Measurements from ENCODE around the gene PRSS33. TPM values are rescaled to one million over a fixed set of nuclear protein-coding genes. Genes with fewer than 3 reads are reported as not detected.

Gene PRSS33
- total and polyA plus RNA-seq, 2 of the 8 experiments (the other 6 are each of a cell fraction or from before 2014, with no cell fraction given), result 0.09 TPM; not detected in 1

DNA sequence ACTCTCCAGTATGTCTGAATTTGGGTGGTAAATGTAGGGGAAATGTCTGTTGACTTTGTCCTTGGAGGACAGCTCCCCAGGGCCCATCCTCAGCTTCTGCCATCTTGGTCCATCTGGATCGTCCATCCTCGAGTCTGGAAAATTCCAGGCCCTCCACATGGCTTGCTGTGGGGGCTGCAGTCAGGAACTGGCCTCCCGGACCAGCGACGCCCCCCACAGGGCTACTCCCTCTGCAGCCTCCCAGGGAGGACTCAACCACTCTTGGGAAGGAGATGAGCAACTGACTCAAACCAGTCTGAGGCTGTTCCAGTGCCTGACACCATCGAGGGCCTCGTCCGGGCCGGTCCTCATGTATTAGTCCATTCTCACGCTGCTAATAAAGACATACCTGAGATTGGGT, 37.3 kb upstream of the PRSS33 start:
- H2BK12ac ChIP-seq (ENCODE audit: low read depth, low read length), result no peak overlapping the region
- no peak overlapping the region for H2BK5ac ChIP-seq (ENCODE audit: low read depth, low read length)
- H3K79me1 ChIP-seq (ENCODE audit: low read depth, low read length), result no peaks in the 10 kb centered on the region
- H4K5ac ChIP-seq (ENCODE audit: insufficient read length, low read depth, low read length), result no peak overlapping the region
- no peak overlapping the region for H2BK20ac ChIP-seq (ENCODE audit: low read length)
- no peaks in the 10 kb centered on the region for H3K9me3 ChIP-seq (ENCODE audit: insufficient read depth in 2 of 2, low read depth in 1 of 2, low read length in 1 of 2)
- no peaks in the 10 kb centered on the region for H4K20me1 ChIP-seq (replicated peaks in 1 of 2; ENCODE audit: control insufficient read depth in 1 of 2, insufficient read depth in 2 of 2, low read length in 2 of 2)
- DNase-seq (ENCODE audit: low read depth in 1 of 2, low spot score in 2 of 2), result no peak
- ChIA-PET CTCF (ENCODE audit: partially characterized antibody) (interaction anchor here (0.6 to 3.9 kb wide), 4 partner anchors 13 to 76 kb away, joined by 3 to 22 read pairs (median 6); no protein-coding TSS in a partner anchor), POLR2A (ENCODE audit: partially characterized antibody) (interaction anchor here (1.3 kb wide), 1 partner anchor 11 kb away, joined by 3 read pairs; no protein-coding TSS in a partner anchor)
- no peak overlapping the region for H2AFZ ChIP-seq (ENCODE audit: low read length)
- H3K27ac ChIP-seq (ENCODE audit: low read depth, low read length), result no peak overlapping the region
- H3K4ac ChIP-seq (replicated peaks; ENCODE audit: insufficient read length, low read depth, low read length), result no peak overlapping the region
- no peak overlapping the region for H3K4me2 ChIP-seq (ENCODE audit: insufficient read depth in 1 of 2, low read depth in 2 of 2, low read length in 2 of 2)
- H4K91ac ChIP-seq (replicated peaks; ENCODE audit: insufficient read length, low read length), result no peak overlapping the region
- H3K23ac ChIP-seq (ENCODE audit: insufficient read length), result no peak overlapping the region
- 0 out of 2 replicates have a peak overlapping the region, but pooled peaks have one; percentile 16 for H4K8ac ChIP-seq (ENCODE audit: extremely low read depth, insufficient read depth, low read length)
- FAIRE-seq, result no peak
- no peak overlapping the region for H3K14ac ChIP-seq (ENCODE audit: insufficient read length)
- H3K36me3 ChIP-seq (ENCODE audit: control insufficient read depth in 2 of 4, insufficient read depth in 4 of 4, low read length in 3 of 4), result no peaks in the 10 kb centered on the region
- H3K56ac ChIP-seq (replicated peaks; ENCODE audit: insufficient read length, low read depth, low read length), result no peak overlapping the region
- 87% methylated on average over 9 of the region's 10 CpGs; no CpG with 5 or more reads in 1 of the 2 experiments for WGBS, 2 experiments (ENCODE audit: extremely low coverage in 1 of 2, insufficient coverage in 1 of 2, insufficient read length in 1 of 2, insufficient replicate concordance in 2 of 2, low coverage in 1 of 2, low lambda C conversion rate in 2 of 2, missing lambda C conversion rate in 1 of 2)
- no peak overlapping the region for H2AK5ac ChIP-seq (ENCODE audit: low read depth, low read length)
- no peak for TF ChIP-seq KDM4A (IDR thresholded peaks at IDR 0.05; ENCODE audit: low read depth, low read length, severe bottlenecking)
- no peak for TF ChIP-seq TEAD4 (IDR thresholded peaks at IDR 0.05; ENCODE audit: low read depth, low read length)
- no peak for TF ChIP-seq FOSL1 (IDR thresholded peaks at IDR 0.05; ENCODE audit: insufficient read depth, low read depth, low read length)
- TF ChIP-seq, protein P1, sequence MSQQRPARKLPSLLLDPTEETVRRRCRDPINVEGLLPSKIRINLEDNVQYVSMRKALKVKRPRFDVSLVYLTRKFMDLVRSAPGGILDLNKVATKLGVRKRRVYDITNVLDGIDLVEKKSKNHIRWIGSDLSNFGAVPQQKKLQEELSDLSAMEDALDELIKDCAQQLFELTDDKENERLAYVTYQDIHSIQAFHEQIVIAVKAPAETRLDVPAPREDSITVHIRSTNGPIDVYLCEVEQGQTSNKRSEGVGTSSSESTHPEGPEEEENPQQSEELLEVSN (IDR thresholded peaks at IDR 0.05), result no peak
- no peak for TF ChIP-seq YY1 (IDR thresholded peaks at IDR 0.05; ENCODE audit: low read depth, low read length)
- no peak for TF ChIP-seq SIN3A (conservative IDR thresholded peaks at IDR 0.05 in 1 of 2, IDR thresholded peaks at IDR 0.05 in 1 of 2; ENCODE audit: low read depth in 1 of 2, low read length in 2 of 2)
- no peak for TF ChIP-seq SUZ12 (IDR thresholded peaks at IDR 0.05; ENCODE audit: low read length)
- TF ChIP-seq HDAC6 (IDR thresholded peaks at IDR 0.05; ENCODE audit: low read depth, low read length), result no peak
- TF ChIP-seq POLR2AphosphoS5 (IDR thresholded peaks at IDR 0.05; ENCODE audit: low read depth, low read length), result no peak
- no peak for TF ChIP-seq SP1 (IDR thresholded peaks at IDR 0.05; ENCODE audit: low read depth, low read length)
- TF ChIP-seq BRCA1 (IDR thresholded peaks at IDR 0.05; ENCODE audit: low read depth, low read length), result no peak
- TF ChIP-seq TAF7 (optimal IDR thresholded peaks at IDR 0.05; ENCODE audit: borderline replicate concordance, low read depth, low read length), result no peak
- TF ChIP-seq SIX5 (IDR thresholded peaks at IDR 0.05; ENCODE audit: low read depth, low read length), result no peak
- no peak for TF ChIP-seq TAF1 (IDR thresholded peaks at IDR 0.05; ENCODE audit: low read depth, low read length)
- TF ChIP-seq RBBP5 (IDR thresholded peaks at IDR 0.05; ENCODE audit: borderline replicate concordance, low read depth, low read length), result no peak
- H3K18ac ChIP-seq (ENCODE audit: extremely low read depth, low read length), result no peak overlapping the region
- H3K9ac ChIP-seq (replicated peaks in 1 of 4; ENCODE audit: extremely low read depth in 1 of 4, low read depth in 3 of 4, low read length in 3 of 4), result no peak overlapping the region
- H2BK120ac ChIP-seq (replicated peaks; ENCODE audit: low read depth, low read length), result no peak overlapping the region
- H3K4me3 ChIP-seq (ENCODE audit: extremely low read depth in 1 of 4, insufficient read depth in 2 of 4, low read depth in 3 of 4, low read length in 4 of 4), result no peak overlapping the region
- H3K23me2 ChIP-seq (ENCODE audit: low read depth, low read length), result no peaks in the 10 kb centered on the region
- no peaks in the 10 kb centered on the region for H3K27me3 ChIP-seq (replicated peaks in 1 of 4; ENCODE audit: control insufficient read depth in 3 of 4, extremely low read depth in 1 of 4, insufficient read depth in 3 of 4, low read length in 3 of 4)
- no peak overlapping the region for H2BK15ac ChIP-seq (ENCODE audit: low read length)
- no peaks in the 10 kb centered on the region for H3K4me1 ChIP-seq (replicated peaks in 1 of 4; ENCODE audit: control insufficient read depth in 3 of 4, insufficient read depth in 4 of 4, low read length in 3 of 4)
- H3K79me2 ChIP-seq (ENCODE audit: control insufficient read depth in 1 of 2, insufficient read depth in 2 of 2, low read length in 2 of 2), result no peaks in the 10 kb centered on the region
